H9 (cell line): ENCODE data around the gene OR4D2. TPM values are rescaled to one million over a fixed set of nuclear protein-coding genes. Genes with fewer than 3 reads are reported as not detected.

Source experiments
- DNase-seq: peaks from one replicate; pipeline ENCODE4 v3.0.0-alpha.2; 2017
- H2AFZ ChIP-seq: one replicate; pipeline ENCODE4 v1.6.1; 2013; ENCODE audit warnings: mild to moderate bottlenecking, low read length, control low read depth, moderate library complexity
- H2AK5ac ChIP-seq: 2 replicates; pipeline ENCODE4 v1.6.1; 2013; ENCODE audit warnings: low read length, control low read depth, mixed read lengths; ENCODE audit not compliant: insufficient read length
- H2BK120ac ChIP-seq: one replicate; pipeline ENCODE4 v1.6.1; 2013; ENCODE audit warnings: low read depth, mild to moderate bottlenecking, low read length, control low read depth, inconsistent platforms; ENCODE audit not compliant: poor library complexity, severe bottlenecking
- H2BK12ac ChIP-seq: 2 replicates; pipeline ENCODE4 v1.6.1; 2013; ENCODE audit warnings: low read length, control low read depth, mixed read lengths, low read depth; ENCODE audit not compliant: insufficient read length
- H2BK15ac ChIP-seq: 2 replicates; pipeline ENCODE4 v1.6.1; 2013; ENCODE audit warnings: low read depth, low read length, control low read depth
- H2BK20ac ChIP-seq: one replicate; pipeline ENCODE4 v1.6.1; 2013; ENCODE audit warnings: low read depth, mild to moderate bottlenecking, low read length, control low read depth, inconsistent platforms; ENCODE audit not compliant: poor library complexity, severe bottlenecking
- H2BK5ac ChIP-seq: 2 replicates; pipeline ENCODE4 v1.6.1; 2013; ENCODE audit warnings: low read length, control low read depth, mixed read lengths; ENCODE audit not compliant: insufficient read length
- H3K14ac ChIP-seq: 2 replicates; pipeline ENCODE4 v1.6.1; 2013; ENCODE audit warnings: low read length, control low read depth; ENCODE audit not compliant: insufficient read depth
- H3K18ac ChIP-seq: 2 replicates; pipeline ENCODE4 v1.6.1; 2013; ENCODE audit warnings: low read depth, mild to moderate bottlenecking, mixed read lengths, low read length, control low read depth; ENCODE audit not compliant: insufficient read length
- H3K23ac ChIP-seq: 2 replicates; pipeline ENCODE4 v1.6.1; 2013; ENCODE audit warnings: low read length, control low read depth, mixed read lengths, low read depth; ENCODE audit not compliant: insufficient read length
- H3K23me2 ChIP-seq: 2 replicates; pipeline ENCODE4 v1.6.1; 2013; ENCODE audit warnings: low read depth, mild to moderate bottlenecking, mixed read lengths, low read length, control low read depth; ENCODE audit not compliant: insufficient read length, poor library complexity, severe bottlenecking
- H3K27ac ChIP-seq: 2 replicates; pipeline ENCODE4 v1.5.1; 2013; ENCODE audit warnings: low read length, control low read depth, mixed read lengths, low read depth; ENCODE audit not compliant: insufficient read length
- H3K27me3 ChIP-seq: 2 replicates; pipeline ENCODE4 v1.6.1; 2013; ENCODE audit warnings: low read length, control low read depth, inconsistent platforms; ENCODE audit not compliant: insufficient read depth
- H3K4ac ChIP-seq: 2 replicates; pipeline ENCODE4 v1.6.1; 2013; ENCODE audit warnings: low read depth, mild to moderate bottlenecking, control low read depth, inconsistent platforms, low read length, moderate library complexity
- H3K4me1 ChIP-seq: 2 replicates; pipeline ENCODE4 v1.6.1; 2013; ENCODE audit warnings: low read length, control low read depth, inconsistent platforms; ENCODE audit not compliant: insufficient read depth
- H3K4me2 ChIP-seq: 2 replicates; pipeline ENCODE4 v1.6.1; 2013; ENCODE audit warnings: low read length, control low read depth, mixed read lengths; ENCODE audit not compliant: insufficient read length, insufficient read depth
- H3K56ac ChIP-seq: 2 replicates; pipeline ENCODE4 v1.6.1; 2013; ENCODE audit warnings: low read depth, mild to moderate bottlenecking, mixed read lengths, low read length, control low read depth; ENCODE audit not compliant: insufficient read length
- H3K79me1 ChIP-seq: 2 replicates; pipeline ENCODE4 v1.6.1; 2013; ENCODE audit warnings: low read depth, mild to moderate bottlenecking, moderate library complexity, low read length, control low read depth, inconsistent platforms; ENCODE audit not compliant: insufficient read depth, poor library complexity, severe bottlenecking
- H3K79me2 ChIP-seq: 2 replicates; pipeline ENCODE4 v1.6.1; 2013; ENCODE audit warnings: low read length, control low read depth, inconsistent platforms; ENCODE audit not compliant: insufficient read depth
- H3K9ac ChIP-seq: 2 replicates; pipeline ENCODE4 v1.6.1; 2013; ENCODE audit warnings: low read length, control low read depth, mixed read lengths; ENCODE audit not compliant: insufficient read length; ENCODE audit errors: extremely low read depth
- H3K9me3 ChIP-seq: one replicate; pipeline ENCODE4 v1.6.1; 2013; ENCODE audit warnings: low read depth, low read length, inconsistent platforms; ENCODE audit not compliant: control insufficient read depth
- H3T11ph ChIP-seq: one replicate; pipeline ENCODE4 v1.6.1; 2013; ENCODE audit warnings: mild to moderate bottlenecking, low read length, control low read depth, inconsistent platforms
- H4K20me1 ChIP-seq: one replicate; pipeline ENCODE4 v1.6.1; 2013; ENCODE audit not compliant: control insufficient read depth, insufficient read length, insufficient read depth
- H4K5ac ChIP-seq: 2 replicates; pipeline ENCODE4 v1.6.1; 2013; ENCODE audit warnings: low read depth, mild to moderate bottlenecking, mixed read lengths, low read length, control low read depth; ENCODE audit not compliant: insufficient read length
- H4K8ac ChIP-seq: replicated peaks from 2 replicates; pipeline ENCODE4 v1.6.1; 2013; ENCODE audit warnings: low read length, control low read depth, mixed read lengths, low read depth; ENCODE audit not compliant: insufficient read length
- H4K91ac ChIP-seq: 2 replicates; pipeline ENCODE4 v1.6.1; 2013; ENCODE audit warnings: low read depth, mild to moderate bottlenecking, moderate library complexity, mixed read lengths, low read length, control low read depth; ENCODE audit not compliant: insufficient read length
- H3K27ac Mint-ChIP-seq, 3 experiments: 2 replicates in 2 of 3; 3 replicates in 1 of 3; pipeline ENCODE4 v1.8.0; 2020 to 2021; ENCODE audit warnings: mixed read lengths in 3 of 3, mild to moderate bottlenecking in 1 of 3, moderate library complexity in 1 of 3
- H3K27me3 Mint-ChIP-seq: 2 replicates; pipeline ENCODE4 v1.8.0; 2021; ENCODE audit warnings: low read depth, mild to moderate bottlenecking, moderate library complexity, mixed read lengths
- H3K36me3 Mint-ChIP-seq, 3 experiments: 2 replicates in 2 of 3; 3 replicates in 1 of 3; pipeline ENCODE4 v1.8.0; 2020 to 2021; ENCODE audit warnings: low read depth in 3 of 3, mixed read lengths in 3 of 3; ENCODE audit not compliant: insufficient read depth in 1 of 3
- H3K4me1 Mint-ChIP-seq, 2 experiments: 2 replicates each; pipeline ENCODE4 v1.8.0; 2020; ENCODE audit warnings: mixed read lengths in 2 of 2
- H3K4me3 Mint-ChIP-seq, 2 experiments: 2 replicates in 1 of 2; 3 replicates in 1 of 2; pipeline ENCODE4 v1.8.0; 2020 to 2021; ENCODE audit warnings: mild to moderate bottlenecking in 2 of 2, mixed read lengths in 2 of 2, moderate library complexity in 1 of 2
- H3K9me3 Mint-ChIP-seq, 2 experiments: 2 replicates in 1 of 2; 3 replicates in 1 of 2; pipeline ENCODE4 v1.8.0; 2020; ENCODE audit warnings: mild to moderate bottlenecking in 2 of 2, mixed read lengths in 2 of 2, moderate library complexity in 1 of 2
- CTCF ChIP-seq: fragments of 200-600 bp; sonication (generic); conservative IDR thresholded peaks from 3 replicates; pipeline ENCODE4 v1.8.0; 2021; ENCODE audit warnings: antibody characterized with exemption, mild to moderate bottlenecking
- WGBS: extraction: QIAGEN DNeasy Blood & Tissue Kit; methylation state at CpG from one replicate; pipeline ENCODE4 v1.1.7; 2013; ENCODE audit warnings: missing lambda C conversion rate, low lambda C conversion rate, mixed read lengths; ENCODE audit not compliant: insufficient read length; ENCODE audit errors: extremely low coverage; 5-methylcytosine and 5-hydroxymethylcytosine counted together
- total RNA-seq: library from RNA; stranded (reverse); gene quantifications from 2 replicates; pipeline ENCODE4 v1.2.1, GENCODE V29; 2021

Gene OR4D2
- total RNA-seq, 1 experiment from 2014 or later, result not detected

- Histone ChIP-seq H3K4ac (no peak overlapping the region), H4K91ac (no peak overlapping the region), H2BK5ac (no peak overlapping the region), H3K27ac (no peak overlapping the region), H2BK12ac (no peak overlapping the region), H3K79me1 (no peaks in the 10 kb centered on the region), H3K79me2 (no peaks in the 10 kb centered on the region), H2BK120ac (no peak overlapping the region), H3K4me2 (no peak overlapping the region), H3K9me3 (no peaks in the 10 kb centered on the region), H2AK5ac (no peak overlapping the region), H3K23me2 (no peaks in the 10 kb centered on the region), H3K14ac (0 out of 2 replicates have a peak overlapping the region, but pooled peaks have one; percentile 40), H4K8ac (no peak overlapping the region), H3T11ph (no peak overlapping the region), H3K9ac (no peak overlapping the region), H3K27me3 (no peaks in the 10 kb centered on the region), H2BK15ac (0 out of 2 replicates have a peak overlapping the region, but pooled peaks have one; percentile 65), H4K20me1 (no peaks in the 10 kb centered on the region), H2BK20ac (no peak overlapping the region), H3K18ac (peak overlapping the region; percentile 6), H2AFZ (no peak overlapping the region), H4K5ac (no peak overlapping the region), H3K4me1 (no peaks in the 10 kb centered on the region), H3K23ac (no peak overlapping the region), H3K56ac (no peak overlapping the region)
- WGBS, result no CpG with 5 or more reads among the region's 14 CpGs
- H3K27ac Mint-ChIP-seq, result no peak overlapping the region
- H3K27me3 Mint-ChIP-seq, result peaks cover 40% of the 10 kb centered on the region
- H3K9me3 Mint-ChIP-seq, result no peaks in the 10 kb centered on the region
- no peak overlapping the region for H3K4me3 Mint-ChIP-seq
- peak; percentile 83 for TF ChIP-seq CTCF
- 0 out of 7 replicates have a peak, but pooled peaks cover 0 to under 1% (median 0%) of the 10 kb centered on the region in 3 experiments for H3K36me3 Mint-ChIP-seq
- H3K4me1 Mint-ChIP-seq, result peaks cover 0 to 4% of the 10 kb centered on the region in 2 experiments; a peak in 1 of 4 replicates
- DNase-seq, result peak; percentile 93
Measured at GRCh38 chr17:58200024-58200633, 33.3 kb downstream of the OR4D2 start.
